Natural killer cell treated with Interleukin-12 subunit alpha and Interleukin-12 subunit beta and Interleukin-15 and Interleukin-18, amount 100 ng/mL, for 72 hours (primary cell): ENCODE measurements around the gene SMYD1. TPM values are rescaled to one million over a fixed set of nuclear protein-coding genes. Genes with fewer than 3 reads are reported as not detected.

Experiments used
- ATAC-seq, 2 donors: fragments of 150-1000 bp; cut with Tn5 transposase in 1 of 2; sonication (Bioruptor Pico), chemical (Tn5 transposase) in 1 of 2; 2 replicates each; pipeline ENCODE4 v1.10.0; 2021
- DNase-seq: peaks from one replicate; pipeline ENCODE4 v3.0.0; 2022; ENCODE audit warnings: low spot score
- H3K27ac Mint-ChIP-seq, 2 donors: 1 replicate in 1 of 2; 2 replicates in 1 of 2; pipeline ENCODE4 v1.8.0; 2022; ENCODE audit warnings: mixed read lengths in 2 of 2, mild to moderate bottlenecking in 1 of 2, moderate library complexity in 1 of 2
- H3K27me3 Mint-ChIP-seq, 2 donors: 1 replicate in 1 of 2; 2 replicates in 1 of 2; pipeline ENCODE4 v1.8.0; 2022; ENCODE audit warnings: mixed read lengths in 2 of 2
- H3K36me3 Mint-ChIP-seq: one replicate; pipeline ENCODE4 v1.8.0; 2022; ENCODE audit warnings: mixed read lengths
- H3K4me1 Mint-ChIP-seq, 2 donors: 1 replicate in 1 of 2; 2 replicates in 1 of 2; pipeline ENCODE4 v1.8.0; 2022; ENCODE audit warnings: low read depth in 2 of 2, mixed read lengths in 2 of 2, mild to moderate bottlenecking in 1 of 2
- H3K4me3 Mint-ChIP-seq: one replicate; pipeline ENCODE4 v1.8.0; 2022; ENCODE audit warnings: mixed read lengths
- H3K9me3 Mint-ChIP-seq: 2 replicates; pipeline ENCODE4 v1.8.0; 2022; ENCODE audit warnings: mixed read lengths
- total RNA-seq, 2 donors: library from RNA; stranded (reverse); gene quantifications; one replicate each; pipeline ENCODE4 v1.2.3, GENCODE V29; 2022

SMYD1 gene
- total RNA-seq, 2 donors from 2014 or later, result not detected

DNA sequence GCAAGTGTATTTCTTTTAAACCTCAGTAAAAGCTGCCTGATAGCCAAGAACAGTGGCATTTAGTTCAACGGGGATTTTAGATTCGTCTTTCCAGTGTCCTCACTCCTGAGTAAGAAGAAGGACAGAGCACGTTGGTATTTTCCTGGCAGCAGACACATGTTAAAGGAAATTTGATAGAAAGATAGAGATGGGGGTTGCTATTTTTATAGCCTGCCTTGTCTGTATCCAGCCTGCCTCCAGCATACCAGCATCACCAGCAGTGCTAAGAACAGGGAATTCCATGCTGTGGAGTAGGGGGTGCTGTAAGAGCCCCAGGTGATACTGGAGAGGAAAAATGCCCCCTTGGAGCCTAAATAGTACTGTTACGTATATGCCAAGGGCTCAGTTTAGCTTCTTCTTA lies 1.1 kb upstream of the SMYD1 start:
- H3K9me3 Mint-ChIP-seq, result no peaks in the 10 kb centered on the region
- ATAC-seq, result no peak
- H3K36me3 Mint-ChIP-seq, result no peaks in the 10 kb centered on the region
- H3K27me3 Mint-ChIP-seq, result peaks cover 0 to 2% of the 10 kb centered on the region in 2 donors
- no peak overlapping the region for H3K27ac Mint-ChIP-seq
- H3K4me1 Mint-ChIP-seq, result no peaks in the 10 kb centered on the region
- DNase-seq, result no peak
- H3K4me3 Mint-ChIP-seq, result no peak overlapping the region

- ATAC-seq (no peak), DNase-seq (no peak)
- Mint-ChIP-seq H3K27me3 (peaks cover 0 to 2% of the 10 kb centered on the region in 2 donors), H3K4me3 (no peak overlapping the region), H3K36me3 (no peaks in the 10 kb centered on the region), H3K27ac (no peak overlapping the region), H3K9me3 (no peaks in the 10 kb centered on the region), H3K4me1 (no peaks in the 10 kb centered on the region)
Observed at GRCh38 chr2:88067189-88067588, 436 bp upstream of the SMYD1 start.

DNA sequence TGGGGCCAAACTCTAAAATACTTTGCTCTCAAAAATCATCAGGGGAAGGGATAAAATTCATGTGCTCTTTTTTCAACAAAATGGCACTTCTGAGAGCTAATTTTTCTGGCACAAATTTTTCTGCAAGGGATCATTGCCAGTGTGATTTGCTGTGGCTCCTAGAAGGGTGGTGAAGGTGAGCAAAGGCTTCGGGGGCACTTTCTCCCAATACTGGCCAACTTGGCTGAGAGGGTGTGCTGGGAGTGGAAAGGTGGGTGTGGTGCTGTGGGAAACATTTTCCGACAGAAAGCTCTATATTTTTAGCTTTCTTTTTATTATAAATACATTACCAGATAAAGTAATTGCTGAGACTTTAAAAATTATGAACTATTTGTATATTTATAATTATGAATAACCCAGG lies 419 bp downstream of the SMYD1 start:
- no peaks in the 10 kb centered on the region for H3K36me3 Mint-ChIP-seq
- no peak for DNase-seq
- H3K4me1 Mint-ChIP-seq, result no peaks in the 10 kb centered on the region
- no peak for ATAC-seq
- no peaks in the 10 kb centered on the region for H3K9me3 Mint-ChIP-seq
- peaks cover 0 to 4% of the 10 kb centered on the region in 2 donors for H3K27me3 Mint-ChIP-seq
- no peak overlapping the region for H3K27ac Mint-ChIP-seq
- H3K4me3 Mint-ChIP-seq, result no peak overlapping the region

DNA sequence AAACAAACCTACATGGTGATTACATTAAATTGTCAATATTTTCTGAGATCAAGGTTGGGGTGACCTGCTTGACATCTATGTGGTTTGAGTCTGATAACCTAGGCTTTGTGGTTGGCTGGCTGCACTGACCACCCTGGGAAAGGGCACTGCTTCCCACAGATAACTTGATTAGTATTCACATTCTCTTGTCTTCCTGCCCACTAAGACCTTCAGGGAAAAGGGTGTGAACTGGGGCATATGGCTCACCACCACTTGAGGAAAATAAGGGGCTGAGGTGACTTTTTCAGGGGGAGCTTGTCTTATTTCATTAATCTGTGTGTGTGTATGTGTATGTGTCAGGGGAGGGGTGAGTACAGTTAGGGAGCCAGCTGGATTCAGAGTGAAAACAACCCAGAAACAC lies 1.5 kb downstream of the SMYD1 start:
- no peak for ATAC-seq
- Mint-ChIP-seq H3K4me1 (no peaks in the 10 kb centered on the region), H3K4me3 (no peak overlapping the region), H3K9me3 (no peaks in the 10 kb centered on the region), H3K27ac (no peak overlapping the region), H3K36me3 (no peaks in the 10 kb centered on the region), H3K27me3 (peaks cover 0 to 9% of the 10 kb centered on the region in 2 donors)
- DNase-seq, result no peak

DNA sequence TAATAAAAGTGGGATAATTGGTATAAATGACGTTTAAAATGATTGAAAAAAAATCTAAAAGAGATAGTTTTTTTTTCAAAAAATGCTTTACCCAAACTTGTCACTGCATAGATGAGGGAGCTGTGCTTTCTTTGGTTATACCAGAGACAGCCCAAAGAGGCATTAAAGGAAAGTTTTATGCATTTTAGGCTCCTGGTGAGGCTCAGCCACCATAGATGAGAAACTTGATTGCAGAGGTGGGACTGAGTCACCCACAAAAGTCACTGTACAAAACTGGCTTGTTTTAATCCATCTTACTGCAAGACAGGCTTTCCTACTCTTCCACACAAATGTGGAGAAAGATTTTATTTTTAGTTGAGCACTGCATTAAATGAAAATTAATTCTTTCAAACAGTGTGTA lies 2.4 kb downstream of the SMYD1 start:
- no peaks in the 10 kb centered on the region for H3K9me3 Mint-ChIP-seq
- no peak overlapping the region for H3K4me3 Mint-ChIP-seq
- H3K36me3 Mint-ChIP-seq, result no peaks in the 10 kb centered on the region
- DNase-seq (no peak), ATAC-seq (no peak)
- H3K4me1 Mint-ChIP-seq, result no peaks in the 10 kb centered on the region
- peaks cover 0 to 11% of the 10 kb centered on the region in 2 donors for H3K27me3 Mint-ChIP-seq
- no peak overlapping the region for H3K27ac Mint-ChIP-seq

DNA sequence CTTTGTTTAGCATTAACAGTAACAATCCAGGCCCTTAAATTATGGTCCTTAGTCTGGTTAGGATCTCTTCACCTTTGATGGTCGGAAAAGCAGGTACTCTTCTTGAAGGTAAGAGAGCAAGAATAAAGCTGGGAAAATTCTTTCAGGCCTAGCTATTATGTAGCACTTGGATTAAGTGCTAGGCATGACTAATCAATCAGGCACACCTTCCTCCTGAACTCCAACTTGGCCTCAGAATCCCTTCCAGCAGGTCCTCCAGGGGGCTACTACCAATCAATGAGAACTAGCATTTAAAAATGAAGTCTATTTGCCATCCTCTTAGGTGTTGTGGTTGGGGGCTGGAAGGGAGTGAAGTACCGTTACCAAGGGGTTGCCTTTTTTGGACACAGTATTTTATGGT lies 3.7 kb downstream of the SMYD1 start:
- Mint-ChIP-seq H3K4me1 (no peaks in the 10 kb centered on the region), H3K27ac (no peak overlapping the region), H3K27me3 (peaks cover 0 to 12% of the 10 kb centered on the region in 2 donors), H3K9me3 (no peaks in the 10 kb centered on the region), H3K4me3 (no peak overlapping the region), H3K36me3 (no peaks in the 10 kb centered on the region)
- no peak for ATAC-seq
- no peak for DNase-seq

DNA sequence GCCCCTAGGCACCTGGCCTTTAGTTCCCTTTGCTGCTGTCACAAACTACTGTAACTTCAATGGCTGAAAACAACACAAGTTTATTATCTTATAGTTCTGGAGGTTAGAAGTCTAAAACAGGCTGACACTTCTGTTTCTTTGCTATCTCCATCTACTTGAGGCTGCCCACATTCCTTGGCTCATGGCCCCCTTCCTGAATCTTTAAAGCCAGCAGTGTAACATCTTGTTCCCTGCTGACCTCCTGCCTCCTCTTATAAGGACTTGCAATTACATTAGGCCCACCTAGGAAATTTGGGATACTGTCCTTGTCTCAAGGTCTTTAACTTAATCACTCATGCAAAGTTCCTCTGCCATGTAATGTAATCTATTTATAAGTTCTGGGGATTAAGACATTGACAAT lies 6.5 kb downstream of the SMYD1 start:
- Mint-ChIP-seq H3K36me3 (no peaks in the 10 kb centered on the region), H3K27me3 (peaks cover 0 to 12% of the 10 kb centered on the region in 2 donors), H3K4me3 (no peak overlapping the region), H3K27ac (no peak overlapping the region), H3K4me1 (no peaks in the 10 kb centered on the region), H3K9me3 (no peaks in the 10 kb centered on the region)
- no peak for ATAC-seq
- no peak for DNase-seq

DNA sequence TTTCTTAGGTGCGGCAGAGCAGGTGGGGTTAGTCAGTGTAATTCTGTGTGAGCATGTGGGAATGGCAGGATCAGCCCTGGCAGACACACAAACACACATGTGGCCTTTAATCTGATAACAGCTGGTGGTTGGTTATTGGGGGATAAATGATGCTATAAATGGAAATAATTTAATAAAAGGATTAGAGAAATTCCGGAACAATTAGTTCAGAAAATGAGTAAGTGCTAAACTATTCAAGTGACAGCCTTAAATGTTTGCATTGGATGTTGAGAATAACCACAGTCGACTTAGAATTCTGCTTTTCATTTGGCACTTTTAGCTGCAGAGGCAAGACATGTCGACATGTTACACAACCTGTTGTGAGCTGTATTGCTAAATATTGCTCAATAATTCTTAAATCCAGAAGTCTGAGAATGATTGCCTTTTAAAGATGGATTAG lies 7.2 kb downstream of the SMYD1 start:
- Mint-ChIP-seq H3K27me3 (peaks cover 0 to 12% of the 10 kb centered on the region in 2 donors), H3K9me3 (no peaks in the 10 kb centered on the region), H3K27ac (no peak overlapping the region), H3K4me1 (no peaks in the 10 kb centered on the region), H3K36me3 (no peaks in the 10 kb centered on the region), H3K4me3 (no peak overlapping the region)
- DNase-seq (no peak), ATAC-seq (no peak)

DNA sequence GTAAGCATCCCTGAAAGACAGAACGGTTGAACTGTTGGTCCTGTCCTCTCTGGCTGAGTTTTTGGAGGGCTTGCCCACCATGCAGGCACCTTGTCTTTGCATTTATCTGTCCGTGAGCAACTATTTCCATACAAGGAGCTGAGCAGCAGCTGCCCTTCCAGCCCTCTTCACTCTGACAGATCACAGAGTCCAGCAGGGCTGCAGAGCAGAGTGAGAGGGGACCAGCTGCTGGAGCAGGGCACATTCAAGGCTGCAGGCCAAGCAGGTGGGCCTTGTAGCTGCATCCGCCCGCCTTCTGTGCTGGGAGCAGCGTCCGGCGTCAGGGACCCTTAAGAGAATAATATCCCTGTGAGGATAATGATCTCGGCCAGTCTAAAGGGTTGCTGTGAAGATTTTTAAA lies 9.5 kb downstream of the SMYD1 start:
- ATAC-seq, result no peak
- H3K27ac Mint-ChIP-seq, result no peak overlapping the region
- H3K4me3 Mint-ChIP-seq, result no peak overlapping the region
- no peaks in the 10 kb centered on the region for H3K9me3 Mint-ChIP-seq
- H3K4me1 Mint-ChIP-seq, result no peaks in the 10 kb centered on the region
- no peak for DNase-seq
- H3K36me3 Mint-ChIP-seq, result no peaks in the 10 kb centered on the region
- H3K27me3 Mint-ChIP-seq, result peaks cover 7 to 12% of the 10 kb centered on the region in 2 donors

GRCh38 chr2:88078643-88079172 lies 11.1 kb downstream of the SMYD1 start:
- ATAC-seq (no peak), DNase-seq (no peak)
- no peak overlapping the region for H3K4me3 Mint-ChIP-seq
- H3K9me3 Mint-ChIP-seq, result no peaks in the 10 kb centered on the region
- H3K27ac Mint-ChIP-seq, result no peak overlapping the region
- H3K4me1 Mint-ChIP-seq, result no peaks in the 10 kb centered on the region
- peaks cover 7 to 9% of the 10 kb centered on the region in 2 donors for H3K27me3 Mint-ChIP-seq
- no peaks in the 10 kb centered on the region for H3K36me3 Mint-ChIP-seq

- ATAC-seq, result no peak
- H3K4me3 Mint-ChIP-seq, result no peak overlapping the region
- no peak for DNase-seq
- H3K27ac Mint-ChIP-seq, result no peak overlapping the region
- H3K27me3 Mint-ChIP-seq, result peaks cover 3 to 7% of the 10 kb centered on the region in 2 donors
- no peaks in the 10 kb centered on the region for H3K36me3 Mint-ChIP-seq
- no peaks in the 10 kb centered on the region for H3K9me3 Mint-ChIP-seq
- H3K4me1 Mint-ChIP-seq, result no peaks in the 10 kb centered on the region
Observed at GRCh38 chr2:88080545-88080944, 12.9 kb downstream of the SMYD1 start.

GRCh38 chr2:88081924-88082608 lies 14.4 kb downstream of the SMYD1 start:
- Mint-ChIP-seq H3K9me3 (no peaks in the 10 kb centered on the region), H3K27me3 (peaks cover 0 to 7% of the 10 kb centered on the region in 2 donors), H3K4me3 (no peak overlapping the region), H3K4me1 (no peaks in the 10 kb centered on the region), H3K36me3 (no peaks in the 10 kb centered on the region), H3K27ac (no peak overlapping the region)
- ATAC-seq, result no peak
- no peak for DNase-seq

- Mint-ChIP-seq H3K4me3 (no peak overlapping the region), H3K36me3 (no peaks in the 10 kb centered on the region), H3K9me3 (no peaks in the 10 kb centered on the region), H3K4me1 (no peaks in the 10 kb centered on the region), H3K27me3 (peaks cover 0 to 7% of the 10 kb centered on the region in 2 donors), H3K27ac (no peak overlapping the region)
- no peak for DNase-seq
- no peak for ATAC-seq
Observed at GRCh38 chr2:88082781-88083180, 15.2 kb downstream of the SMYD1 start.

- Mint-ChIP-seq H3K27me3 (peaks cover 0 to 6% of the 10 kb centered on the region in 2 donors), H3K9me3 (no peaks in the 10 kb centered on the region), H3K4me3 (no peak overlapping the region), H3K36me3 (no peaks in the 10 kb centered on the region), H3K27ac (no peak overlapping the region), H3K4me1 (no peaks in the 10 kb centered on the region)
- ATAC-seq, result no peak
- no peak for DNase-seq
Observed at GRCh38 chr2:88085099-88085498, 17.5 kb downstream of the SMYD1 start.

GRCh38 chr2:88085602-88086001 lies 18.0 kb downstream of the SMYD1 start:
- ATAC-seq (no peak), DNase-seq (no peak)
- Mint-ChIP-seq H3K4me3 (no peak overlapping the region), H3K36me3 (no peaks in the 10 kb centered on the region), H3K9me3 (no peaks in the 10 kb centered on the region), H3K27ac (no peak overlapping the region), H3K4me1 (peaks cover 0 to 3% of the 10 kb centered on the region in 2 donors), H3K27me3 (peaks cover 0 to 1% of the 10 kb centered on the region in 2 donors)
